Measurements from ENCODE around the gene PLEKHO2. TPM values are rescaled to one million over a fixed set of nuclear protein-coding genes. Genes with fewer than 3 reads are reported as not detected.
A peak's percentile ranks its signal among the peaks of the same experiment; 100 is the strongest.

The PLEKHO2 gene
- total RNA-seq, 2 experiments from 2014 or later, result 32.9 to 33.1 TPM

DNA sequence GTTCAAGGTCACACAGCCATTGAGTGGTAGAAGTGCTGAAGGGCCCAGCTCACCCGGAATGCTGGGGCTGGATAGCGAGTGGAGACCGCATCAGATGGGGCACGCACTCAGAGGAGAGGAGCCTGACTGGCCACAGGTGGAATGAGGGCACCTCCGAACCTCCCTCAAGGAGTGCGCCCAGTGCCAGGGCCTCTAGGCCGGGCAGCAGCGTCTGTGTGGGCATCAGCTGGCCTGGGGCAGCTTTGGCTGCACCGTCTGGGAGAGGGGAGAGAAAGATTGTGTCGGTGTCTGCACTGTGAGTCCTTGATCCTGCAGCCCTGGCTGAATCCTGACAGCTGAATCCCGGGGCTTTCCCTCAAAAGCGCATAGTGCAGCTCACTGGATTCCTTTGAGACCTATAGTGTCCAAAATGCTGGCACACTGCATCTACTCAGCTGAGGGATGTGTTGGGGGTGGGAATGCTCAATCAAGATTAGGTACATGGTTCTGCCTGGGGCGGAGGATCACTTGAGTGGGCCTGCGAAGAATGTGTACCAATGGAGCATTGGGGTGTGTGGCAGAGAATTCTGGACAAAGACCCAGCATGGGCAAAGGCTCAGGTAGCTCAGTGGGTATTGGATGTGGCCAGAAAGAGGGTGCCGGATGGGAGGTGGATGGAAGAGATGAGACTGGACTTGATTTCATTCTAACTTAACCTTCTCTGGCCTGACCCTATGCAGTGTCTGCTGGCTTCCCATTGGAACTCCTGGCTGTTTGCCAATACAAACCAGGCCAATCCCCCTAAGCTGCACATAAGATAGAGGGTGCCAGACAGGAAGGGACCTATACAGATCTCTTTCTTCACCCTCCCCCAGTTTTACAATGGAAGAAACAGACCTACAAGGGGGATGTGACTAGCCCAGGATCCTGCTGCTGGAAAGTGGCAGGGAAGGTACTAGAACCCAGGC is 70.9 kb downstream of the PLEKHO2 start:
- ChIA-PET POLR2A (interaction anchor here (0.9 to 3.7 kb wide), 6 partner anchors 17 to 90 kb away, joined by 3 to 19 read pairs (median 4); partner anchors contain the start of gene PIF1), CTCF (interaction anchor here (1.1 kb wide), 1 partner anchor 66 kb away, joined by 3 read pairs; no protein-coding TSS in a partner anchor)
- H3K4me3 Mint-ChIP-seq, result peak overlapping the region; percentile 48
- no peak for DNase-seq
- peaks cover 5% of the 10 kb centered on the region for H3K36me3 Mint-ChIP-seq (ENCODE audit: low read depth)
- H3K27ac Mint-ChIP-seq, result no peak overlapping the region
- H3K9me3 Mint-ChIP-seq, result no peaks in the 10 kb centered on the region
- peaks cover 36% of the 10 kb centered on the region for H3K4me1 Mint-ChIP-seq
- peaks cover 6% of the 10 kb centered on the region for H3K27me3 Mint-ChIP-seq

DNA sequence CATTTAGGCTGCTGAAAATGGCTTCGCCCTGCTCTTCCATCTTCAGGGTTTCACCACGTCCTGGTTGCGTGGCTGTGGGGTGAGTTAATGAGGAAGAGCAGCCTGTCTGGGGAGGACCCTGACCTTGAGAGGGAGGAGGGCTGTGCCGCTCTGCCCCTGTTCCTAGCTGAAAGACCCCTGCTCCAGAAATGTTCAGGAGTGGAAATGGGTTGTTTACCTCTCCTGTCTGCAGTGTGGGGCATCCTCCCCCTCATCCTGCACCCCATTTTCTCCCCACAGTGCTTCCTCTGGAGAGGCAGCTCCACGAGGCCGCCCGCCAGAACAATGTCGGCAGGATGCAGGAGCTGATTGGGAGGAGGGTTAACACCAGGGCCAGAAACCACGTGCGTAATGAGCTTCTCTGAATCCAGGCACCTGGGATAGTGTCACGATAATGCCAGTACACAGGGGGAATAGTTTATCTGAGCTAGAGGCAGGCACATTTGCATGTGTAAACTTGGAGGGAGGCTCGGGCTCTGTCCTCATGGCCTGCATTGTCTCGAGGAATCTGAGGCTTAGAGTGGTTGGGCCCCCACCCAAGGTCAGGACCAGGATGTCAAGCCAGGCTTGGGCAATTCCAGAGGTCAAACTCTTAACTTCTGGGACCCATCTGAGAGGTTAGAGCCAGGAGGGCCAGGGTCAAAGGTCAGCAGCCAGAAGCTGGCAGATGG is 74.0 kb downstream of the PLEKHO2 start:
- H3K4me3 Mint-ChIP-seq, result no peak overlapping the region
- peaks cover 5% of the 10 kb centered on the region for H3K27me3 Mint-ChIP-seq
- H3K9me3 Mint-ChIP-seq, result no peaks in the 10 kb centered on the region
- no peak for DNase-seq
- peaks cover 3% of the 10 kb centered on the region for H3K36me3 Mint-ChIP-seq (ENCODE audit: low read depth)
- ChIA-PET POLR2A (no interaction called here), CTCF (interaction anchor here (1.0 to 1.3 kb wide), 2 partner anchors 8 to 80 kb away, joined by 3 to 4 read pairs; no protein-coding TSS in a partner anchor)
- H3K4me1 Mint-ChIP-seq, result peaks cover 36% of the 10 kb centered on the region
- no peak overlapping the region for H3K27ac Mint-ChIP-seq

DNA sequence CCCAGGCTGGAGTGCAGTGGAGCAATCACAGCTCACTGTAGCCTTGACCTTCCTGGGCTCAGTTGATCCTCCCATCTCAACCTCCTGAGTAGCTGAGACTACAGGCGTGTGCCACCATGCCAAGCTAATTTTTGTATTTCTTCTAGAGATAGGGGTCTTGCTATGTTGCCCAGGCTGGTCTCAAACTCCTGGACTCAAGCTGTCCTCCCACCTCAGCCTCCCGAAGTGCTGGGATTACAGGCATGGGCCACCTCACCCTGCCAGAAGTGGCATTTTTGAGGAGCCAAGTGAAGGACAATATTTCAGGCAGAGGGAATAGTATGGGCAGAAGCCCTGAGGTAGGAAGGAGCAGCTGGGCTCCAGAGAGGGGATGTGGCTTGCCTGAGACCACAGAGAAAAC is 74.7 kb downstream of the PLEKHO2 start:
- Mint-ChIP-seq H3K27ac (no peak overlapping the region), H3K9me3 (no peaks in the 10 kb centered on the region), H3K36me3 (ENCODE audit: low read depth) (peaks cover 3% of the 10 kb centered on the region), H3K4me3 (no peak overlapping the region), H3K4me1 (peaks cover 29% of the 10 kb centered on the region), H3K27me3 (peaks cover under 1% of the 10 kb centered on the region)
- ChIA-PET POLR2A (no interaction called here), CTCF (interaction anchor here (0.7 to 1.3 kb wide), 4 partner anchors 9 to 181 kb away, joined by 3 to 4 read pairs (median 3); no protein-coding TSS in a partner anchor)
- DNase-seq, result no peak

DNA sequence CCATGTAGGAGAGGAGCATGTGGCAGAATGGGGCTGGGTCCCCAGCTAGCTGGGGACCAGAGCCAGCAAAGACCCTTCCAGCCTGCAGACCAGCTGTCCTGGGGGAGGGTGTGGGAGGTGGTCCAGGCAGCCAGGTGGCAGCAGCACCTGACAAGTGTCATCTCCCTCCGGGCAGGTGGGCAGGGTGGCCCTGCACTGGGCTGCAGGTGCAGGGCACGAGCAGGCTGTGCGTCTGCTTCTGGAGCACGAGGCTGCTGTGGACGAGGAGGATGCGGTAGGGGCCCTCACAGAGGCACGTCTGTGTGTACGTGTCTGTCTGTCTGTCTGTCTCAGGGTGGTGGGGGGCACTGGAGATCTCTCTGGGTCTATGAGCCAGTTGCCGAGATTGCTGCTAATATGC is 75.5 kb downstream of the PLEKHO2 start:
- ChIA-PET CTCF (interaction anchor here (1.0 kb wide), 1 partner anchor 182 kb away, joined by 3 read pairs; no protein-coding TSS in a partner anchor), POLR2A (no interaction called here)
- no peak overlapping the region for H3K27ac Mint-ChIP-seq
- no peak overlapping the region for H3K4me3 Mint-ChIP-seq
- DNase-seq, result no peak
- H3K4me1 Mint-ChIP-seq, result peaks cover 26% of the 10 kb centered on the region
- H3K27me3 Mint-ChIP-seq, result no peaks in the 10 kb centered on the region
- H3K9me3 Mint-ChIP-seq, result no peaks in the 10 kb centered on the region
- peaks cover 2% of the 10 kb centered on the region for H3K36me3 Mint-ChIP-seq (ENCODE audit: low read depth)

Other genes with a start within 250 kb of the PLEKHO2 start
- not detected for gene RBPMS2, start 66.3 kb upstream of the PLEKHO2 start, total RNA-seq
- gene PIF1, start 16.3 kb upstream of the PLEKHO2 start, total RNA-seq, result 10 to 100 TPM; 46.1 to 49.1 TPM
- 10 to 100 TPM; 14.2 to 15.1 TPM for gene ANKDD1A, start 70.0 kb downstream of the PLEKHO2 start, total RNA-seq
- 10 to 100 TPM; 55.6 to 57.2 TPM for gene SPG21, start 148.0 kb downstream of the PLEKHO2 start, total RNA-seq
- 10 to 100 TPM; 13.3 to 15.5 TPM for gene MTFMT, start 187.7 kb downstream of the PLEKHO2 start, total RNA-seq
- gene SLC51B, start 203.5 kb downstream of the PLEKHO2 start, total RNA-seq, result not detected
- not detected for gene RASL12, start 226.1 kb downstream of the PLEKHO2 start, total RNA-seq
- not detected for gene KBTBD13, start 234.8 kb downstream of the PLEKHO2 start, total RNA-seq

Data from activated CD4-positive, alpha-beta memory T cell treated with anti-CD3 and anti-CD28 coated beads, Interleukin-2, amount 10 ng/mL, durations not matched to agents 7 days and 5 days (primary cell).